HG03060 (cell line): ENCODE measurements around the gene HIVEP1.

Source experiments
- ATAC-seq: cut with Tn5 transposase; IDR thresholded peaks from one replicate; pipeline ENCODE4 v1.9.1; 2021; ENCODE audit warnings: low read depth, moderate number of reproducible peaks; ENCODE audit not compliant: unreplicated experiment

The HIVEP1 gene

GRCh38 chr6:12014873-12015149 is 2.7 kb downstream of the HIVEP1 start:
- ATAC-seq, result no peak

DNA sequence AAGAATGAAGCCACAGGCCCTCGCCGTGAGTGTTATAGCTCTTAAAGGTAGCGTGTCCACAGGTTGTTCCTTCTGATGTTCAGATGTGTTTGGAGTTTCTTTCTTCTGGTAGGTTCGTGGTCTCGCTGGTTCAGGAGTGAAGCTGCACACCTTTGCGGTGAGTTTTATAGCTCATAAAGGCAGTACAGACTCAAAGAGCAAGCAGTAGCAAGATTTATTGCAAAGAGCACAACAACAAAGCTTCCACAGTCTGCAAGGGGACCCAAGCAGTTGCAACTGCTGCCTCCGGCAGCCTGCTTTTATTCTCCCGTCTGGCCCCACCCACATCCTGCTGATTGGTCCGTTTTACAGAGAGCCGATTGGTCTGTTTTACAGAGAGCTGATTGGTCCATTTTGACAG is 5.2 kb downstream of the HIVEP1 start:
- no peak for ATAC-seq

DNA sequence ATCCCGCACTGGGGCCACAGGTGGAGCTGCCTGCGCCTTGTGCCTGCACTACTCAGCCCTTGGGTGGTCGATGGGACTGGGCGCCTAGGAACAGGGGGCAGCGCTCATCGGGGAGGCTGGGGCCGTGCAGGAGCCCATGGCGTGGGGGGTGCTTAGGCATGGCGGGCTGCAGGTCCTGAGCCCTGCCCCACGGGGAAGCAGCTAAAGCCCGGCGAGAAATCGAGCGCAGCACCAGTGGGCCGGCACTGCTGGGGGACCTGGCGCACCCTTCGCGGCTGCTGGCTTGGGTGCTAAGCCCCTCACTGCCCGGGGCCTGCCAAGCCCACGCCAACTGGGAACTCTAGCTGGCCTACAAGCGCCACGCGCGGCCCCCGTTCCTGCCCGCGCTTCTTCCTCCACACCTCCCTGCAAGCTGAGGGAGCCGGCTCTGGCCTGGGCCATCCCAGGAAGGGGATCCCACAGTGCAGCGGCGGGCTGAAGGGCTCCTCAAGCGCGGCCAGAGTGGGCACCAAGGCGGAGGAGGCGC is 5.8 kb downstream of the HIVEP1 start:
- ATAC-seq, result no peak

DNA sequence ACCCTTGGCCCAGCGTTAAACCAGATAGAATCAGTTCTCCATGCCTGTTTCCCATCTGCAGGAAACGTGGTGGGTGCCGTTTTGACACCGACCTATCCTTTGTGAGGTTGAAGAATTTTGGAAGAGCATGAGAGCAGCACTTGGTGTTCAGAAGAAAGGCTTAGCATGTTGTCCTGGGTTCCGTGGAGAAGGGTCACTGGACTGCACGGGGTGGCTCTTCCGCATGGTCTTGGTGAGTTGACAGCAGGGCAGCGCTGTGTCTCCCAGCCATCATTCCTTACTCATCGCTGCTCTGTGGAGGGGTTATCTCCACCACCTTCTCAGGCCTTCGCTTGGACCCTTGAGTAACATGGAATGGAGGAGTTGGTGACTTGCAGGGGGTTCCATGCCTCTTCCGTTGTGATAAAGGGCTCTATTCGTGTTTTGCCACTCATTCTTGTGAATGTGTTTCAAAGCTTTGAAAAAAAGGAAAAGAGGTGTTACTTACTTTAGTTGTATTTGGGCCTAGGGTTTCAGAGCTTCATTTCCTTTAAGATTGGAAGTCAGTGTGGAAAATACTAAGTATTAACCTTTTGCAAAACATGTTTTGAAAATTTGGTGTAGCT is 8.2 kb downstream of the HIVEP1 start:
- no peak for ATAC-seq

GRCh38 chr6:12022481-12022880 is 10.4 kb downstream of the HIVEP1 start:
- ATAC-seq, result no peak

GRCh38 chr6:12022953-12023388 is 10.9 kb downstream of the HIVEP1 start:
- ATAC-seq, result no peak

DNA sequence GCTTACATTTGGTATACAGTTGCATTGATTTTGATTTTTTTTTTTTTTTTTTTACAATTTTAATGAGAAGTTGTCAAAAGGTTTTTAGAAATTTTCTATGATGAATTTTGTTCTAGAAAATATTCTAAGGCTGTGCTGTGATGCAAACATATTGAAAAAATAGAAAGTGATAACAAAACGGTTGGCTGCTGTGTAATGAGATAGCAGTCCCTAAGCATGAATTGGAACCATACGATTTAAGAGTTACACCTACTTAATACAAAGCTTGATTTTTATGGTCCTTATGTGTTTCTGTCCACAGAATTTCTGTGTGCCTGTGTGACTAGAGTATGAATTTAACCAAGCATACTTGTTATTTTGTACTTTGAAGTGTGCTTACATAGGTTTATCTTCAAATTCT is 12.1 kb downstream of the HIVEP1 start:
- ATAC-seq, result no peak

DNA sequence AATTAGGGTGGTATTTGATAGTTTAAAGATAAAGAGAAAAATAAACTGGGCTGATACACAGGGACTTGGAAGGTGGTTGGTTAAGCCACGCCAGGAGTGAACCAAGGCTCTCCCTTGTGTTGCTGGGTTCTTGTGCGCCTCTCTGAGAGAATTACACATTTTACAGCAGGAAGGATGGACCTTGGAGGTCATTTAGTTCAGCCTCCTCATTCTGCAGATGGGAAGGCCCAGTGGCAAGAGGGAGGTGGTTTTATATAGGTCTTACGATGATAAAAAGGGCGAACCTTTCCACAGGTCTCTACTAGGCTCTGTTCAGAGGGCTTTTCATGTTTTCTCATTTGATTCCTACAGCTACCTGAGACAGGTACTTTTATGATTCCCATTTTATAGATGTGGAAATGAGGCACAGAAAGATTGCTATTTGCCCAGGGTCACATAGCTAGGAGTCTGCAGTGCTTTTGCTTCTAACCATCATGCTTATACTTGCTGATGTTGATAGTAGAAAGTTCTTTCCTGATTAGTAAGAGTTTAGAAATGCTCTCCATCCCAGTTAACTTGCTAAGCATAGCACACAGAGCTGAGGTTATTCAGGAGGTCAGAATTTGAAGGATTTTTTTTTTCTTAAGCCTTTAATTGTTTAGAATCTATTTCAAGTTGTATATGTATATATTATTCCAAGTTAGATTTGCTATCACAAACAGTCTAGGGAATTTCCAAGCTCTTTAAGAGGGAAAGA is 12.8 kb downstream of the HIVEP1 start:
- no peak for ATAC-seq

DNA sequence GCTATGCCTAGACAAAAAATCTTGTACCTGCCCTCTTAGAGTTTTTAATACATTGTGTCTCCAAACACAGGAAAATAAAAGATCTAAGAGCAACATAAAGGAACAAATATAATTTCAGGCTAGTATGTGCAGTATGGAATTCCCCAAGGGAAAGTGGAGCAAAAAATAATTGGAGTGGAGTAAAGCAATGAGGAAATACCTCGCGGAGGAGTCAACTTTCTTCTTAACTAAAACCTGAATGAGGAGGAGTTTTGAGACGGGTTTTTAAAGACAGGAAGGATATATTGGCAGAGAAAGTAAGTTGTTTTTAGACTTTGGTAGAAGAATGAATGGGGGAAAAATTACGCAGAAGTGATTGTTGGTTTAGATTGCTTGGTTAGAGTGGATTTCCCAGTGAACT is 14.0 kb downstream of the HIVEP1 start:
- ATAC-seq, result no peak

DNA sequence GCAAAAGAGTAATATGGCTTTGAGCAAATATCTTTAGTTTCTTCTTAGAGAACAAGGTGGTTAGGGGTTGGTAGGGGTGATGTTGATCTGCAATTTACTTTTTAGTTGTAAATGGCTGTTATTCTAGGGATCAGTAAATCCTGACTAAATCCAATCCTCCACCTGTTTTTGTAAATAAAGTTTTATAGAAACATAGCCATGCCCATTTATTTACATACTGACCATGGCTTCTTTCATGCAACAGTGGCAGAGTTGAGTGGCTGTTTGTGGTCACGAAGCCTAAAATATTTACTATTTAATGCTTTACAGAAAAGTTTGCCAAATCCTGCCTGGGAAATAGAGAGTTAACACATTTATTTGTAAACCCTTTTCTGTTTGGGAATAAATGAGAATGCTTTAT is 14.7 kb downstream of the HIVEP1 start:
- ATAC-seq, result no peak

GRCh38 chr6:12028213-12028612 is 16.1 kb downstream of the HIVEP1 start:
- ATAC-seq, result no peak

DNA sequence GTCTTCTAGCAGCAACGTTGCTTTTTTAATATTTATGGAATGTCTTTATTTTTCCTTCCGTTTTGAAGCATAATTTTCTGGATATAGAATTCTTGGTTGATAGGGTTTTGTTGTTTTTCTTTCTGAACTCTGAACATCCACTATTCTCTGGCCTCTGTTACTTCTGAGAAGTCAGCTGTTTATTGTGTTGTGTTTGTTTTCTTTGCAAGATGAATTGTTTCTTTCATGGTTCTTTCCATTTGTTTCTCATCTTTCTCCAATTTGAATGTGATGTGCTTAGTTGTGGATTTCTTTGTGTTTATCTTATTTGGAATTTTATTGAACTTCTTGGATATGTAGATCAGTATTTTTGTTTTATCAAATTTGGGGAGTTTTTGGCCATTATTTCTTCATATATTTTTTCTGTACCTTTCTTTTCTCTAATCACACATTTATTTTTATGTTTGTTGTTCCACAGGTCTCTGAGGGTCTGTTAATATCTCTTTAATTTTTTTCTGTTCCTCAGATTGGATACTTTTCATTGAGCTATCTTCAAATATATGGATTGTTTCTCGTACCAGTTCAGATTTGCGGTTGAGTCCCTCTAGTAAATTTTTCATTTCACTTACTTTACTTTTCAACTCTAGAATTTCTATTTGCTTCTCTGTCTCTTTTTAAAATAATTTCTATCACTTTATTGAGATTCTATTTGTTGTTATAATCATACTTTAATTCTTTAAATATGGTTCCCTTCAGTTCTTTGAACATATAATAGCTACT is 18.0 kb downstream of the HIVEP1 start:
- no peak for ATAC-seq

DNA sequence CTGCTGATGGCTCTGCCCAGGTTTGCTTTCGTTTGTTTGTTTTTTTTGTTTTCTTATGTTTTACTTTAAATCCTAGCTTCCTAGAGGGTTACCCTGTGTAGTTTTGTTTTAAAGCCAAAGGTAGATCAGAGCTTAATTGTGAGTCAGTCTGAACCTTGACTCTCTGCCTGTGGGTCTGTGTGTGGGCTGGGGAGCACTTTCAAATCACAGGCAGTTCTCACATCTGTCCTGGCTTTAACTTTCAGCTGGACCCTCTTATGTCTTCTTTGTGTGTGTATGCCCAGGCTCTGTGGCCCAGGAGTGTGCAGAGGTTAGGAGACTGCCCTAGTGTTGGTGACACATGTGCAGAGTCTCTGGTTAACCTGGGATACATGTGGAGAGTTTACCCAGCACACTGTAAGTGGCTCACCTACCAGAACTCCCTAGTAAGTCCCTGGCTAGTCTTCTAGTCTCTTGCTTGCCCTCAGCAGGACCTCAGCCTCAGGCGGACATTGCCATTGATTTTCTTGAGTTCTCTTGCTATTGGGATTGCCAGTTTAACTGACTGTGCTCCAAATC is 19.0 kb downstream of the HIVEP1 start:
- no peak for ATAC-seq

DNA sequence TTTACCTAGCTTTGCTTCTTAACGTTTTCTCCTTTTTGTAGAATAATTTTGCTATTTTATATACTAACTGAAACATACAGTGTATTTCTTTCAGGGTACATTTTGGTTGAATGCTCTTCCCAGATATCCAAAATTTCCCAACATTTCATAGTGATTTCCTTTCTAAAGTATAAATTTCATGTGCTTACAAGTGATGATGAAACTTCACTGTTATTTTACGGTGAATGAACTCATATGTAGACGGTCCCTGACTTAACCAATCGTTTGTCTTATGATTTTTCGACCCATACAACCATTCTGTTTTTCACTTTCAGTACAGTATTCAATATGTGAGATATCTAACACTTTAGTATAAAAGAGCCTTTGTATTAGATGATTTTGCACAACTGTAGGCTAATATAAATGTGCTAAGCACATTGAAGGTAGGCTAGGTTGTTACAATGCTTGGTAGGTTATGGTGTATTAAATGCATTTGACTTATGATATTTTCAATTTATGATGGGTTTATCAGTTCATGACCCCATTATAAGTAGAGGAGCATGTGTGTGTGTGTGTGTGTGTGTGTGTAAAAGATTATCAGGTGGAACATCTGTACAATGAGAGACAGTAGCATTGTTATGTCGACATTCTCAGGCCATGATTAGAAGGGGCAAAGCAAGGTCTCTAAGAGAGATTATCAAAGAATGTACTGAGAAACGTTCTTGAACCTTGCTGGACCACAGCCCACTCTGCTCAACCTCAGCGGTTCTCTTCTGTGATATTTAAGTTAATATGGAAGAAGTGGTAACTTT is 20.9 kb downstream of the HIVEP1 start:
- ATAC-seq, result no peak

- ATAC-seq, result no peak
These were observed 21.7 kb downstream of the HIVEP1 start for GRCh38 chr6:12033770-12034169.

DNA sequence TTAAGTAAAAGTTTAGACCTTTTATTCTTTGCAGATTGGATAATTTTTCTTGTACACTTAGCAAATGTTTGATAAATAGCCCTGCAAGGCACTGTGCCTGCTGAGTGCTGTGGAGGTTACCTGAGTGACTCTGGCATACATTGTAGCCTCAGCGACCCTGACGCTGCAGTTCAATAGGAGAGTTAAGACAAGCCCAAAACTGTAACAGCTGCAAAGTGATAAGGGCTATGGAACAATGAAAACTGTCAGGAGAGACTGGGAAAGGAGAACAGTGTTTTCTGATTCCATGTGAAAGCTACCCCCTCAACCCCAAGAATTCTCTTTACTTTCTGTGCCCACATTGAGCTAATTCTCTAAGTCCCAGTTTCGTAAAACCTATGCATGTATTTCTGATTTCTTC is 22.2 kb downstream of the HIVEP1 start:
- no peak for ATAC-seq

- ATAC-seq, result no peak
These were observed 22.7 kb downstream of the HIVEP1 start for GRCh38 chr6:12034837-12035236.

DNA sequence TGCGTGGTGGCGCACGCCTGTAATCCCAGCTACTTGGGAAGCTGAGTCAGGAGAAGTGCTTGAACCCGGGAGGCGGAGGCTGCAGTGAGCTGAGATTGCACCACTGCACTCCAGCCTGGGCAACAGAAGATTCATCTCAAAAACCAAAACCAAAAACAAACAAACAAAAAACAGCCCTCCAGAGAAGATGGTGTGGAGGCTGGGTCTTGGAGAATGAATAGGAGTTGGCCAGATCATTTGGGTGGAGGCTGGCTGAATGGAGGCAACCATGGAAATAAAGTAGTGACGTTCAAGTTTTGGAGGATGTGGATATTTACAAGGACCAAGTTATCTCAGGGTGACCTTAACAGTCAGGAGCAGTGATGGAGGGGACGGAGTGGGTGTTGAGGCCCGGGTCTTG is 24.7 kb downstream of the HIVEP1 start:
- no peak for ATAC-seq

GRCh38 chr6:12037798-12038197 is 25.7 kb downstream of the HIVEP1 start:
- no peak for ATAC-seq
